Activated CD4-positive, CD25-positive, alpha-beta regulatory T cell treated with anti-CD3 and anti-CD28 coated beads, Interleukin-2, amount 50 U/mL, for 16 hours (primary cell): ENCODE results near the gene UBAP2.

Experiments used
- DNase-seq: peaks from one replicate; pipeline ENCODE4 v3.0.0-alpha.2; 2020; ENCODE audit warnings: low read depth, low spot score

UBAP2 gene

DNA sequence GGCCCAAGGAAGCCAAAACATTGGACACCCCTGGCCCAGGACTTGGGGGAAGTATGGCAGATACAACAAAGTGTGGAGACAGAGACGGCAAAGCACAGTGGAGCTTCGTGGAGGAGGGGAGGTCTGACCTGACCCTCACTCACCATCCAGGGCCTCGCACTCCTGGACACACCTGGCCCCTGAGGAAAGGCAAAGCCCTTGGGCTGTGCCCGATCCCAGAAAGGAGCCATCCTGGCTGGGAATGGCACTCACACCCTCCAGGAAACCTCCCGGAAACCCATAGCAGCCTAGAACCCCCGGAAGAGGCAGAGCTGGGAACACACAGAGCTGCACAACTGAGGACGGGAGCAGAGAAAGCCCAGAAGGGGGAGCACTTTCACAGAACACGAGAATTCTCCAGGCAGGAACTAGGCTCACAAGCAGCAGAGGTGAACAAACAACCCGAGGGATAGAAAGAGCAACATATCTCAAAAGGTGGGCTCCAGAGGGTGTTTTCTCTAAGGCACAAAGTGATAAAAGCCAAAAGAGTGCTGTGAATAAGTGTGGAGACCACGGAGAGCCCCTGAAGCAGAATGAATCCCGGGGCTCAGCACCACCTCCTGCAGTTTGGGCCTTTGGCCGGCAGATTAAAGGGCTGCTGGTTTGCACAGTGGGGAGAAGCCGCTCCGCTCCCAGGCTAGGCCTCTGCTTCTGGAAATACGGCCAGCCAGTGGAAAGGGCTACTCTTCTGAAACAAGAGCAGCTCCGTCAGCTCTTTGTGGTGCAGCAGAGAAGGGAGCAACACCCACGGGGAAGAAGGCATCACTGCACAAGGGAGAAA lies 123.5 kb downstream of the UBAP2 start:
- no peak for DNase-seq

DNA sequence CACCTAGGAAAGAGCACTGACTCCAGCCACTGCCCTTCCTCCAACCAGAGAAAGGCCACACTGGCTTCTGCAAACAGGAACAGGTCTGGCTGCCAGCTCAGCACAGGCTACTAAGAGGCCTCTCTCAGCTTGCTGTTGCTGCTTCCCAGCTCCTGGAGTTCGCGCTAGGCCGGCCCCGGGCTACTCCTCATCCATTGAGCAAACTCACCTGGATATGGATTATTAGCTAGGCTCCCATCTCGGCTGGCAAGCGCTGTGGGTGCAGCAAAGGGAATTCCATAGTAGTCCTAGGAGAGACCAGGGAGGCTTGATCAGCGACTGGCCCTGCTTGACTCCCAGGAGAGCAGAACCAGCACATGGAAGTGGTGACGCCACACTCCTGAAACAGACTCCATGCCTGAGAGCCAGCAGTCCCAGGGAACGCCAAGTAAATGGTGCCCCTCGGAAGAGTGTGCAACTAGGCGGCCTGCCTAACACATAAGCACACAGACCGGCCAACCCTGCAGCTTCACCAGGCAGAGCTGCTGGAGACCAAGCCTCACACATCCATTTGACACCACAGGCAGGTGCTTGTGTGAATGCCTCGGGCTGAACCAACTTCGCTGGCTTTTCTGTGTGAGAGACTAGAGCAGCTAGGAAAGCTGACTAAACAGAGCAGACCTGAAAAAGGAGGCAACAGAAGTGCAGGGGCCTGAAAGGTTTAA lies 124.5 kb downstream of the UBAP2 start:
- no peak for DNase-seq

DNA sequence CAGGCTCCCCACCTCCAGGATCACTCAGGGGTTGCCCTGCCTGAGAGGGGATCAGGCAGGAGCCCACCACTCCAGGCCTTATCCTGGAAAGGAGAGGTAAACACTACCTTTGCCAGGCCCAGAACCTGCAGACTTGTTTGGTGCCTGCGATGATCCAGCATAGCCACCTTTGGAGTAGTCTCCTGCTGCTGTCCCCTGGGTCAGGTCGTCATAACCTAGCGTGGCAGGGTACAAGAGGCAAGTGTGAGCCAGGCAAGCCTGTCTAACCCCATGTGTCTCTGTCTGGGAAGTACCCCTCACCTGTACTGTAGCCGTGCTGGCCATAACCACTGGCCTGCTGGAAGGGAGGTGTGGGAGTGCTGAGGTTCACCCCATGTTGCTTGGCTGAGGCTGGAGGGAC lies 125.6 kb downstream of the UBAP2 start:
- no peak for DNase-seq

DNA sequence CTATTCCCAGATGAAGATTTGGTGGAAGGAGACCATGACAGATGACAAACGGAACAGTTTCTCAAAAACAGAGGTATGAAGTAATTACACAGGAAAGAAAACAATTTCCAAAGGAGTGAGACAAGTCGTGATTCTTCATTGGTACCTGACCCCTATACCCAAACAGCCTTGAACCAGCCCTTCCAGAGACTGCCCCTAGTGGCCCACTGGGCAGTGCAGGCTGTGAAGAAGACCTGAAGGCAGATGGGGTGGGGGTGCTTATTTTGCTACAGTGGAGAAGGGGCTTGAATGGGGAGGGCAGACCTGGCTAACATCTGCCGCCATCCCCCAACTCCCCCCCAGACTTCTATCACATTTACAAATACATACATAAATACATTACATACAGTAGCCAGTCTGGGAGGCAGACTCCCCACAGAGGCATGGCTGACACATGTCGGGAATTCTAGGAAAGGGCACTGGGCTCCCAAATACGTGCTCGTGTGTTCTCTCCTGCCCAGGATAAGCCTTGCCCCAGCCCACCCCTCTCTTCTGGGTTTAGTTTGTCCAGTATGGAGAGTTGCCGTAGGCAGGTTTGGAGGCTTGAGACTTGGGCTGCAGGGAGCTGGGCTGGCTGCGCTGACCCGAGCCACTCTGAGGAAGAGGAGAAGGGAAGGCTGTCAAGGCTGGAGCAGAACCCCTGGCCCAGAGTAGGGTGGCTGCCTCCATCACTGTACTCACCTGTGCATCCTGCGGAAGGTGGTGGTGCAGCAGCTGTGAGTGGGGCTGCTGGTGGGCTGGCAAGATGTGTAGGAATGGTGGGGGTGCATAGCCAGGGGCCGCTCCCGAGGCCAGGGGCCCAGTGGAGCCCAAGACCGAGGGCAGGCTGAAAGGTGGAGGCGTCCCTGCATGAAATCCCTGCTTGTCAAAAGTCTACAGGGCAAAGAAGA lies 126.5 kb downstream of the UBAP2 start:
- DNase-seq: no peak

DNA sequence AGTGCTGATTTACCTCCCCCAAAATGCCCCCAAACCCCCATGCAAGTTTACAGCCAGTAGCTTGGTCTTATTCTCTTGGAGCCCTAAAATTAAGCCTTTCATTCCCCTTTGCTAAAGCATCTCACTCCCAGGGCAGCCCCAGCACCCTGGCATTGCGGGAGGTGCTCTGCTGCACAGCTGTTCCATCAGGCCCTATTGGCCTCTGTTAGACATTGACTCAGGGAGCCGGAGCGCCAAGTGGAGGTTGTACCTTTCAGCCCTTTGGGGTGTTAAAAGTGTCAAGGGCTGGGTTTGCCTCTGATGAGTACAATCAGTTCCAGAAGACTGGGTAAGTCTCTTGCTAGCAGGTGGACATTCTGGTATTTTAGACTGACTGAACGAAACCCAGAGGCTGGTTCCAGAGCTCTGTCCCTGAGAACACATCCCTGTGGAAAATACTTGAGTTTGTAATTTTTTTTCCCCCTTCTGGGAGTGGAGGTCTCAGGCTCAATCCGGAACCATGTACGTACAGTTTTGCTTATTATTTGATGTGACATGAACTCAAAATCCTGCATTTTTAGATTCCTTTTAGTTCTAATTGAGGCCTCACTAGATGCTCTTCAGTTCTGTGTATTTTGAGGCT lies 129.3 kb downstream of the UBAP2 start:
- DNase-seq: no peak

DNA sequence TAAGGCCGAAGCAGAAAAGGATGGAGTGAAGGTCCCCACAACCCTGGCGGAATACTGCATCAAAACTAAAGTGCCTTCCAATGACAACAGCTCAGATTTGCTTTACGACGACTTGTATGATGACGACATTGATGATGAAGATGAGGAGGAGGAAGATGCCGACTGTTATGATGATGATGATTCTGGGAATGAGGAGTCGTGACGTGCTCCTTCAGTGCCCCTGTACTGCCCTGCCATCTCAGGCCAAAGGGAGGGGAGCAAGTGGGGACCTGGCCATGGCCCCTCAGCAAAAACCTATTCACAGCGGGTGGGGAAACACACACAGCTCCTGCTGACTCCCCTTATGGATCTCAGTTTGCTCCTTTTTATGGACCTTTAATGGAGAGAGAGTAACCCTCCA lies 131.7 kb downstream of the UBAP2 start:
- no peak for DNase-seq

DNA sequence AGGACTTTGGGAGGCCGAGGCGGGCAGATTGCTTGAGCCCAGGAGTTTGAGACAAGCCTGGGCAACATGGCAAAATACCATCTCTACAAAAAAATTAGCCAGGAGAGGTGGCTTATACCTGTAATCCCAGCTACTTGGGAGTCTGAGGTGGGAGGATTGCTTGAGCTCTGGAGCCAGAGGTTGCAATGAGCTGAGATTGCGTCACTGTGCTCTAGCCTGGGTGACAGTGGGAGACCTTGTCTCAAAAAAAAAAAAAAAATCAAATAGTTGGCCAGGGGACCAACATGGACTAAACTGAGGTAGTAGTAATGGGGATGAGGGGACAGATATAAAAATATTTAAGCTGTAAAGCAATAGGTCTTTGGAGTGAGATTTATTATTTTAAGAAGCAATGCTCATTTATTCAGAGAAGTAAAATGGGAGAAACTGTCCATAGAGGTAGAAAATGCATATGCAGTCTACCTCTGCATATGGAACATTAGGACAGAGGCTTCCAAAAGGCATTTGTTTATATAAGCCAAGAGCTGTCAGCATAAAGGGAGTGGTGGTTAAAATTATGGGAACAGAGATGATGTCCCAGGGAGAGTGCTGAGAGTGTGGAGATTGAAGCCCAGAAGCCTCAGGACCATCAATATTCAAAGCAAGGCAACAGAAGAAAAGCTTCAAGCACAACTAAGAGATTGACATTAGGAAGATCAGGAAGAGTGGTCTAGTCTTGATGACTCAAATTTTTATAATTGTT lies 133.6 kb downstream of the UBAP2 start:
- DNase-seq: no peak

DNA sequence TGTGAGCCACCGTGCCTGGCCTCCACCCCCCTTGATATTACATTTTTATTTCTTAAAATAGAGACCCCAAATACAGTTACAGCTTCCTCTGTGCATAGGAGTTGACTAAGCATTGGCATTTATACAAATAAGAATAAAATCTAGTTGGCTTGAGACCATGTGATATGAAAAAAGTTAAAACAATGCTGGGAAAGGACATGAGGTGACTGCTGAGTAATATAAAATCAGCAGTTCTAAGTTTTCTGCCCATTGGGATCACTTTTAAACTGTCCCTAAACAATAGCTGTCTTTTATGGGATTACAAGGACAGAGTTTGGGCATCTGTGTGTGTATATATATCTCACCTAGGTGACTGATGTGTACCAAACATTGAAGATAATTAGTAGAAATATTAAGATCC lies 135.1 kb downstream of the UBAP2 start:
- DNase-seq: no peak

DNA sequence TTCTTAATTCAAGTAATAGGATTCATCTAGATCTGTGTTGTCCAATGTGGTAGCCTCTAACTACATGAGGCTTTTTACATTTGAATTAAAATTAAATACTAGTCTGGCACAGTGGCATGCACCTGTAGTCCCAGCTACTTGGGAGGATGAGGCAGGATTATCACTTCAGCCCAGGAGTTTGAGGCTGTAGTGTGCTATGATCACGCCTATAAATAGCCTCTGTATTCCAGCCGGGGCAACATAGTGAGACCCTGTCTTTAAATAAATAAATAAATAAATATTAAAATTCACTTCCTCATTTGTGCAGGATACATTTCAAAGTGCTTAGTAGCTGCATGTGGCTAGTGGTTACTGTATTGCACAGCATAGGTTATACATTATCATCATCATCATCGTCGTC lies 139.9 kb downstream of the UBAP2 start:
- DNase-seq: no peak

DNA sequence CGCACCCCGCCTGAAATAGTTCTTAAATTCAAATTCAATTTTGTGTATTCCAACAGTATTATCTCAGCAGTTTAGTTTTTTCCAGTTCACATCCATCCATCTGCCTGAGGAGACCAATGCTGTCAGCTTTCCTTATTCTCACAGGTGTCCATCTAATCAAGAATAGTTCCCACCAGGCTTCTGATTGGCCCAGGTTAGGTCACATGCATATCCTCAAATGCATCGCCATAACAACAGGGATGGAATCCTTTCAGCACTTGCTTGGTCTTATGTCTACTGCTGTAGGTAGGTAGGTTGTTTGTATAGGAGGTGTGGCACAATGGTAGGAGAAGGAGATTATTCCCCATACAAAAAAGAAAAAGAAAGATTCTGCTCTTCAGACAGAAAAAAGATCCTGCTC lies 140.6 kb downstream of the UBAP2 start:
- no peak for DNase-seq

DNA sequence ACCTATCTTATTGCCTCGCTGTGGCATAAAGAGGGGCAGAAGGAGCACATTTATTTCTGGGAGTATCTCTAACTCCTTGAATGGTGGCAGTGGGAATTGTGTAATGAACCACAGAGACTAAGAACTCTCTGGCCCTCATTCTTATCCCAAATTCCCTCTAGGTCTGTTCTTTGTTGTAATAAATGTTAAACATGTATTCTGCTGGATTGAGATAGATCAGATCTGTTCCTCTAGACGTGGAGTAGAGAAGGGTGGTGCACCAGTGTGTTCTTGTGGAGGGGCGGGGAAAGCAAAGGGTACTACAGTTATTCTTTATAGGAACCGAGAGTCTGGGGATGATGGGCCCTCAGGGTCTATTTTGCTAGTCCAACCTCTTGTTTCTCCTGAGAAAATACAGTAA lies 141.3 kb downstream of the UBAP2 start:
- no peak for DNase-seq

DNA sequence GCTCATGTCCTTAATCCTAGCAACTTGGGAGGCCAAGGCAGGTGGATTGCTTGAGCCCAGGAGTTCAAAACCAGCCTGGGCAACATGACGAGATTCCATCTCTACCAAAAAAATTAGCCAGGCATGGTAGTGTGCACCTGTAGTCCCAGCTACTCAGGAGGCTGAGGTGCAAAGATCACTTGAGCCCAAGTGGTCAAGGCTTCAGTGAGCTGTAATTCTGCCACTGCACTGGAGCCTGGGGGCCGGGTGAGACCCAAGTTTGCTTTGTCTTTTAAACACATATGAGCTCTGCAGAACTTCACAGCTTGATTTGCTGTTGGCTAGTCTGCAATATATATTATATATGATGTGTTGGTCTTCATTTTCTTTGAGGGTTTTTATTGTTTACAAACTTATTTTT lies 141.9 kb downstream of the UBAP2 start:
- DNase-seq: no peak

DNA sequence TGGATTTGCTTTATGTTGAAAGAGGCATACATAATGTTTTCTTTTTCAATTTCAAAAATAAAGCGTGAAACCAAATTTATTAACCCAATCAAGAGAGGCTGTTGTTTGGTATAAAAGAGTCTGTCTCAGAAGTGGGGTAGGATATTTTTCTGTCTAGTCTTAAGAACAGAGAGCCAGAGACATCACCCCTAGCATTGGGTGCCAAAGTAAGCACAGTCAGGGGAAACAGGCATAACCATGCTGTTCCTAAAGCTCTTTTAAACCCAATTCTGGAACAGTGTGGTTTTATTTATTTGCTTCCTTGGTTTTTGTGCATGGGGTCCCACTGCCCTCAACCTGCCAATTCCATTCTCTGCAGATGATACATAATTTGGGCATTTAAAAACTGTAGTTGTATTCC lies 143.6 kb downstream of the UBAP2 start:
- DNase-seq: no peak

DNA sequence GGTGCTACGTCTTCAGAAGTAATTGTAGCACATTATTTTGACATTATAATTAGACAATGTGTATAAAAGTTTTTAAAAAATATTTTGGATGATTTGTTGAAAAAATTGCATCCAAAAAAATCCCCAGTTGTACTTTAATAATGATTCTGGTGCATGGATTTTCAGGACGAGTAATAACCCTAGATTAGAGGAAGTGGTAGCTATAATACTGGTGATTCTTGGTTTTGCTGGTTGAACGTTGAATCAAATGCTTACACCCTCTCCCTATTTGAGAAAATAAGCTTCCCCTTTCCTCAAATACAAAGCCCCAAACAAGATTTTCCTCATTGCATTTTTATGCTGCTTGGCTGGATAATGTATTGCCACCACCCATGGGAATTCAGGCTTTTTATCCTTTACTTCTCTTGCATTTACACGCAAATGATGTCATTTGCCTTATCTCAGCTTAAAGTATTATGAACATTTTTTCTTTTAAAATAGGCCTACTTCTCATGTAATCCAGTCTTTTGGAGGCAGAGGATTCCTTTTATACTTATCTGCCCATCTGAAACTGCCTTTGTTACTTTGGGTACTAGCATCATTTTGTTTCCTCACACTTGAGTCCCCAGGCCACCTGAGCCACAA lies 145.4 kb downstream of the UBAP2 start:
- no peak for DNase-seq

DNA sequence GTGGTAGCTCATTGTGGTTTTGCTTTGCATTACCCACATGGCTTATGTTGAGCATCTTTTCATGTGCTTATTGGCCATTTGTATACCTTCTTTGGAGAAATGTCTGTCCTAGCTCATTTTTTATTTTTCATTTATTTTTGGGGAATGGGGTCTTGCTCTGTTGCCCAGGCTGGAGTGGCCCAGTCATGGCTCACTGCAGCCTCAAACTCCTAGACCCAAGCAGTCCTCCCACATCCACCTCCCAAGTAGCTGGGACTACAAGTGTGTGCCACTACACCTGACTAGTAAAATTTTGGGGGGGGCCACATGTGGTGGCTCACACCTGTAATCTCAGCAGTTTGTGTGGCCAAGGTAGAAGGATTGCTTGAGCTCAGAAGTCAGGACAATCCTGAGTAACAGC lies 154.4 kb downstream of the UBAP2 start:
- DNase-seq: no peak

DNA sequence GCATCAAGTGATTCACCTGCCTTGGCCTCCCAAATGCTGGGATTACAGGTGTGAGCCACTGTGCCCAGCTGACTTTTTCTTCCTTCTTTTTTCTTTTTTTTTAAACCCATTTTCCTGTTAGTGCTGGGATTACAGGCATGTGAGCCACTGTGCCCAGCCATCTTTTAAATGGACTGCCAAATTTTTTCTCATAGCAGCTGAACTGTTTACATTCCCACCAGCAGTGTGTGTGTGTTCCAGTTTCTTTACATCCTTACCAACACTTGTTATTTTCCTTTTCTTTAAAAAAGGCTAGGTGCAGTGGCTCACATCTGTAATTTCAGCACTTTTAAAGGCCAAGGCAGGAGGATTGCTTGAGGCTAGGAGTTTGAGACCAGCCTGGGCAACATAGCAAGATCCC lies 154.8 kb downstream of the UBAP2 start:
- no peak for DNase-seq

DNA sequence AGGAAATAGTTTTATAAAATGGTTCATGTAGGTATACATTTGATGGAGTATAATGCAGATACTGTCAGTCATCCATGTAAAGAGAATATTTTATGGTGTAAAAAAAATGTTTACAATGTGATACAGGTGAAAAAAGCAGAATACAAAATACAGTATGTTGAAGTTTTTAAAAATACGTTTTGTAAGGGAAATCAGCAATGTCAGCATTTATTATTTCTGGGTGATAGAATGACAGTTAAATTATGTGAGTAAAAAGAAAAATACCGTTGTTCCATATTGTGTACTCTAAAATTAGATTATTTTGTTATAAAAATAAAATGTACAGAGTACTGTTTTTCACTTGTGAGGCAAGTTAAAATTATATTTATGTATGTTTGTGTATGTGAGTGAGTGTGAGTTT lies 162.7 kb downstream of the UBAP2 start:
- no peak for DNase-seq

DNA sequence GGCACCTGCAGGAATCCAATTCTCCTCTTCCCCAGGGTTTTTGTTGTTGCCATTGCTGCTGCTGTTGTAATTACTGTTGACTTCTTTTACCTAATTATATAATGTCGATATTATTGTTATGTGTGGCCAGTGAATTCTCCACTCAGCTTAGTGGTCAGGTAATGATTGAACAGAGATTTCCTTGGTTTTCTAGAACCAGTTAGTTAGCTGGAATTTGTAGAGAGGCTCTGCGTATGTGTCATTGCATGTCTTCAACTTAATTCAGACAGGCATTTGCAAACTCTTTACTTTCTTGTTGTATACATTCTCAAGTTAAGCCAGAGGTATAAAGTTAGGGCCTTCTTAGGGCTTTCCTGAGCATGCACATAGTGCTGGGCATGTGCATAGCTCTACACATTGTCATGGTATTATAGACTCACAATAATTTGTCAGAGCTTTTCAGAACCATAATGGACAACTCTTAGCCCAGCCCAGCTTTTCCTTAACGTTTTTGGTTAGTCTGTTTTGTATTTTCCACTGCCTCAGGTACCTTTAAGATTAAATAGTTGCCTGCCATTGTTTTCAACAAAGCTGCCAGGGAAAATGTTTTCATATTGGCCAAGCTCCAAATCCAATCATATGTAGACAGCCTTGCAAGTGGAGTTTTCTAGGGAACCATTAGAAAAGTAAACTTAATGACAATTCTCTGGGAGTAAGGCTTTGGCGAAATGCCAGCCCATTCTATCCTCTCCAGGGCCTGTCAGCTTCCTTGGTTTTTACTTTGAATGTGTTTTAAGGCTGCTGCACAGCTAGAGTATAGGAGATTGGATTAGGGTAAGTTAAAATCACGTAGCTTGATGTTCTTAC lies 163.6 kb downstream of the UBAP2 start:
- DNase-seq: no peak

DNA sequence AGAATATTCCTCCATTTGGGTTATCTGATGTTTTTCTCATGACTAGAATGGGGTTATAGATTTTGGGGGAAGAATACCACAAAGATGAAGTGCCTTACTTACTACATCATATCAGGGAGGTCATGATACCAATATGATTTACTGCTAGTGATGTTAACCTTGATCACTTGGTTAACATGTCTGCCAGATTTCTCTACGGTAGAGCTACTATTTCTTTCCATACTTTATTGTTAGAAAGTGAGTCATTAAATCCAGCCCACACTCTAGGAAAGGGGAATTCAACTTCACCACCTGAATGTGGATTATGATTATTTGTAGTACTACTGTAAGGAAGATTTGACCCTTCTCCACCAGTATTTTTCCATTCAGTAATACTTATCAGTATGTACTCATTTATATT lies 167.1 kb downstream of the UBAP2 start:
- no peak for DNase-seq
